Activated T-helper 17 cell treated with anti-CD3 and anti-CD28 coated beads, Interleukin-2, amount 50 U/mL, for 72 hours (primary cell): Measurements from ENCODE around the gene CD300LD. TPM values are rescaled to one million over a fixed set of nuclear protein-coding genes. Genes with fewer than 3 reads are reported as not detected.
"Not testable (repeated sequence)": the region's sequence is repeated elsewhere in the genome, so short reads cannot be mapped to it uniquely, and the experiment has no call there.

ENCODE experiments used
- ATAC-seq: fragments of 150-1000 bp; cut with Tn5 transposase; replicated peaks from 2 replicates; pipeline ENCODE4 v1.10.0; 2021; ENCODE audit warnings: mild to moderate bottlenecking, moderate library complexity
- H3K27ac Mint-ChIP-seq: one replicate; pipeline ENCODE4 v1.8.0; 2022; ENCODE audit warnings: mixed read lengths
- H3K27me3 Mint-ChIP-seq: one replicate; pipeline ENCODE4 v1.8.0; 2022; ENCODE audit warnings: mixed read lengths
- H3K36me3 Mint-ChIP-seq: one replicate; pipeline ENCODE4 v1.8.0; 2022; ENCODE audit warnings: low read depth, mild to moderate bottlenecking, mixed read lengths
- H3K4me1 Mint-ChIP-seq: one replicate; pipeline ENCODE4 v1.8.0; 2022; ENCODE audit warnings: mixed read lengths
- H3K4me3 Mint-ChIP-seq: one replicate; pipeline ENCODE4 v1.8.0; 2022; ENCODE audit warnings: mild to moderate bottlenecking, mixed read lengths
- H3K9me3 Mint-ChIP-seq: one replicate; pipeline ENCODE4 v1.8.0; 2022; ENCODE audit warnings: mixed read lengths
- total RNA-seq, 2 donors: library from RNA; stranded (reverse); gene quantifications; one replicate each; pipeline ENCODE4 v1.2.3, GENCODE V29; 2022

Gene CD300LD
- total RNA-seq, 2 donors from 2014 or later = not detected

- Mint-ChIP-seq H3K9me3 (no peaks in the 10 kb centered on the region), H3K27me3 (peaks cover 31% of the 10 kb centered on the region), H3K27ac (no peak overlapping the region), H3K36me3 (no peaks in the 10 kb centered on the region), H3K4me3 (no peak overlapping the region), H3K4me1 (peaks cover 10% of the 10 kb centered on the region)
- peak; percentile 43 for ATAC-seq
Measured at GRCh38 chr17:74571621-74572270, 20.3 kb downstream of the CD300LD start.

- Mint-ChIP-seq H3K4me3 (no peak overlapping the region), H3K4me1 (peaks cover 10% of the 10 kb centered on the region), H3K9me3 (no peaks in the 10 kb centered on the region), H3K27me3 (peaks cover 24% of the 10 kb centered on the region), H3K36me3 (no peaks in the 10 kb centered on the region), H3K27ac (no peak overlapping the region)
- ATAC-seq = peak; percentile 85
Measured at GRCh38 chr17:74569020-74570003, 22.8 kb downstream of the CD300LD start.

- no peaks in the 10 kb centered on the region for H3K36me3 Mint-ChIP-seq
- H3K4me1 Mint-ChIP-seq = peaks cover 10% of the 10 kb centered on the region
- no peak overlapping the region for H3K27ac Mint-ChIP-seq
- no peaks in the 10 kb centered on the region for H3K9me3 Mint-ChIP-seq
- no peak for ATAC-seq
- no peak overlapping the region for H3K4me3 Mint-ChIP-seq
- H3K27me3 Mint-ChIP-seq = peaks cover 27% of the 10 kb centered on the region
Measured at GRCh38 chr17:74568106-74568873, 23.8 kb downstream of the CD300LD start.

GRCh38 chr17:74567397-74567796, 24.7 kb downstream of the CD300LD start, which contains the start of gene CD300H:
Gene CD300H, minus strand, starts transcription at chr17:74567509.
- H3K4me1 Mint-ChIP-seq = peaks cover 10% of the 10 kb centered on the region
- no peak within 1 kb of the TSS for H3K4me3 Mint-ChIP-seq
- H3K27ac Mint-ChIP-seq = no peak within 1 kb of the TSS
- H3K9me3 Mint-ChIP-seq = no peaks in the 10 kb centered on the region
- H3K36me3 Mint-ChIP-seq = no peaks in the 10 kb centered on the region
- H3K27me3 Mint-ChIP-seq = peaks cover 29% of the 10 kb centered on the region
- no peak for ATAC-seq

- no peak for ATAC-seq
- no peak overlapping the region for H3K27ac Mint-ChIP-seq
- peaks cover 34% of the 10 kb centered on the region for H3K27me3 Mint-ChIP-seq
- peaks cover 10% of the 10 kb centered on the region for H3K4me1 Mint-ChIP-seq
- H3K9me3 Mint-ChIP-seq = no peaks in the 10 kb centered on the region
- H3K4me3 Mint-ChIP-seq = no peak overlapping the region
- no peaks in the 10 kb centered on the region for H3K36me3 Mint-ChIP-seq
Measured at GRCh38 chr17:74566132-74566753, 25.8 kb downstream of the CD300LD start.

GRCh38 chr17:74565126-74565525, 27.0 kb downstream of the CD300LD start:
- no peak for ATAC-seq
- no peak overlapping the region for H3K27ac Mint-ChIP-seq
- H3K9me3 Mint-ChIP-seq = no peaks in the 10 kb centered on the region
- H3K27me3 Mint-ChIP-seq = peaks cover 34% of the 10 kb centered on the region
- no peaks in the 10 kb centered on the region for H3K36me3 Mint-ChIP-seq
- H3K4me1 Mint-ChIP-seq = peaks cover 10% of the 10 kb centered on the region
- H3K4me3 Mint-ChIP-seq = no peak overlapping the region

GRCh38 chr17:74563358-74563757, 28.7 kb downstream of the CD300LD start:
- Mint-ChIP-seq H3K27me3 (peaks cover 27% of the 10 kb centered on the region), H3K27ac (no peak overlapping the region), H3K36me3 (no peaks in the 10 kb centered on the region), H3K4me3 (no peak overlapping the region), H3K4me1 (peaks cover 9% of the 10 kb centered on the region), H3K9me3 (no peaks in the 10 kb centered on the region)
- ATAC-seq = no peak

- ATAC-seq = no peak
- H3K4me1 Mint-ChIP-seq = peaks cover 7% of the 10 kb centered on the region
- H3K9me3 Mint-ChIP-seq = no peaks in the 10 kb centered on the region
- no peak overlapping the region for H3K27ac Mint-ChIP-seq
- peaks cover 18% of the 10 kb centered on the region for H3K27me3 Mint-ChIP-seq
- H3K4me3 Mint-ChIP-seq = no peak overlapping the region
- no peaks in the 10 kb centered on the region for H3K36me3 Mint-ChIP-seq
Measured at GRCh38 chr17:74561586-74561985, 30.5 kb downstream of the CD300LD start.

- ATAC-seq = no peak
- peaks cover 12% of the 10 kb centered on the region for H3K27me3 Mint-ChIP-seq
- no peak overlapping the region for H3K4me3 Mint-ChIP-seq
- peak overlapping the region; percentile 10 for H3K27ac Mint-ChIP-seq
- no peaks in the 10 kb centered on the region for H3K36me3 Mint-ChIP-seq
- peaks cover 7% of the 10 kb centered on the region for H3K4me1 Mint-ChIP-seq
- no peaks in the 10 kb centered on the region for H3K9me3 Mint-ChIP-seq
Measured at GRCh38 chr17:74558882-74559519, 33.1 kb downstream of the CD300LD start.

- H3K27ac Mint-ChIP-seq, ATAC-seq, H3K36me3 Mint-ChIP-seq, H3K27me3 Mint-ChIP-seq, H3K4me3 Mint-ChIP-seq, H3K4me1 Mint-ChIP-seq, H3K9me3 Mint-ChIP-seq: not testable (repeated sequence)
Measured at GRCh38 chr17:74558402-74558801, 33.7 kb downstream of the CD300LD start.

- H3K4me1 Mint-ChIP-seq = peaks cover 7% of the 10 kb centered on the region
- no peaks in the 10 kb centered on the region for H3K9me3 Mint-ChIP-seq
- H3K27me3 Mint-ChIP-seq = peaks cover 4% of the 10 kb centered on the region
- no peak overlapping the region for H3K4me3 Mint-ChIP-seq
- ATAC-seq = no peak
- H3K27ac Mint-ChIP-seq = no peak overlapping the region
- H3K36me3 Mint-ChIP-seq = no peaks in the 10 kb centered on the region
Measured at GRCh38 chr17:74555427-74555940, 36.6 kb downstream of the CD300LD start.

- H3K4me3 Mint-ChIP-seq = no peak overlapping the region
- no peak overlapping the region for H3K27ac Mint-ChIP-seq
- H3K9me3 Mint-ChIP-seq = no peaks in the 10 kb centered on the region
- H3K36me3 Mint-ChIP-seq = no peaks in the 10 kb centered on the region
- peaks cover 7% of the 10 kb centered on the region for H3K4me1 Mint-ChIP-seq
- H3K27me3 Mint-ChIP-seq = peaks cover 8% of the 10 kb centered on the region
- no peak for ATAC-seq
Measured at GRCh38 chr17:74554909-74555308, 37.2 kb downstream of the CD300LD start.

- no peak for ATAC-seq
- Mint-ChIP-seq H3K27me3 (peaks cover 11% of the 10 kb centered on the region), H3K4me3 (no peak overlapping the region), H3K36me3 (no peaks in the 10 kb centered on the region), H3K27ac (no peak overlapping the region), H3K4me1 (peaks cover 5% of the 10 kb centered on the region), H3K9me3 (no peaks in the 10 kb centered on the region)
Measured at GRCh38 chr17:74552037-74552436, 40.0 kb downstream of the CD300LD start.
